Measurements from ENCODE around the gene DLGAP5. TPM values are rescaled to one million over a fixed set of nuclear protein-coding genes. Genes with fewer than 3 reads are reported as not detected.
A peak's percentile ranks its signal among the peaks of the same experiment; 100 is the strongest.

The DLGAP5 gene
- total and polyA plus RNA-seq, 2 of the 4 experiments (the other 2 are of a cell fraction) = 14.9 to 19.0 TPM

DNA sequence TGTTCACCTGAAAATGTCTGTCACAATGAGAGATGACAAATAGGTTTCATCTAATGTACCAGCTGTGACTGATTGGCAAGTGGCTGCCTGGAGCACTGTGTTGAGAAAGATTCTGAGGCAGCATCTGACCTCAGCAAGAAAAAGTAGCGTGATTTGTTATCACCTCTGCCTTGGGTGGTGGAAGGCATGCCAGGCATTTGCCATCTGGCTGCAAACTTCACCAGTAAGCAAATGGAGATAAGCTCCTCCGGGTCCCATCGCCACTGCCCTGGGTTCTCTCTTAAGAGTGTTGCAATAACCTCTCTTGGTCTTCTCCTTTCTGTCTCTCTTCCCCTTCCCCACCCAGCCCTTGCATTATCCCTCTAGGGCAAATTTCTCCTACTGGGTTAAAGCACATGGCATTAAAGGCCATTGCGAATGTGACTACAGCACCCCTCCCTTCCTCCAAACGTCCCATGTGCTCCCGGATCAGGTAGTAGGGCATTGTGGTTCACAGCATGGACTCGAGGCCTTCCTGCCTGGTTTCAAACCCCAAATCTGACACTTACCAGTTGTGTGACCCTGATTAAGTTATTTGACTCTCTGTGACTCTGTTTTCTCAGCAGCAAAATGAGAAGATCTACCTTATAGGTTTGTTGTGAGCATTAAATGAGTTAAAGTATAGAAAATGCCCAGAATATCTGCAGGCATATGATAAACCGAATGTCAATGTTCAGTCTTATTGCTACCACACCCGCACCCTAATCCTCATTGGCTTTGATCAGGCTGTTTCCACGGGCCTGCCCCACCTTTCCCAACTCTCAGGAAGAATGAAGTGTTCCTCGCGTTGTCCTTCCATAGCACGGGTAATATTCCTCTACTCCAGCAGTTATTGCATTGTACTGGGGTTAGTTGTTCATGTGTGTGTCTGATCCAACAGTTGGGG, 70.6 kb downstream of the DLGAP5 start:
- 0 out of 2 replicates have a peak overlapping the region, but pooled peaks have one; percentile 40 for H3K4ac ChIP-seq (ENCODE audit: low read depth, low read length)
- no peak overlapping the region for H3K23ac ChIP-seq (ENCODE audit: low read depth, low read length)
- TF ChIP-seq RAD21 (IDR thresholded peaks at IDR 0.05; ENCODE audit: low read length) (no peak), CEBPB (IDR thresholded peaks at IDR 0.05; ENCODE audit: low read depth, low read length) (peak; percentile 21; the same call in 1 of the 2 replicates)
- no peak overlapping the region for H4K5ac ChIP-seq (ENCODE audit: low read depth, low read length)
- H2AK5ac ChIP-seq (ENCODE audit: low read depth, low read length) = peak overlapping the region; percentile 43; the same call in 1 of the 2 replicates
- H2BK120ac ChIP-seq (ENCODE audit: low read depth, low read length) = 0 out of 2 replicates have a peak overlapping the region, but pooled peaks have one; percentile 14
- dilution Hi-C loops (cut with HindIII; ENCODE audit: low sequenced_read_pairs, unreplicated experiment) (no loop called here), in situ Hi-C loops (cut with MboI; ENCODE audit: low sequenced_read_pairs) (no loop called here), intact Hi-C loops (cut with micrococcal nuclease) (no loop called here)
- peaks cover 9% of the 10 kb centered on the region for H3K9me1 ChIP-seq (ENCODE audit: insufficient read depth, low read length)
- H3K56ac ChIP-seq (ENCODE audit: extremely low read depth, insufficient read depth, low read length) = no peak overlapping the region
- H3K27me3 ChIP-seq (ENCODE audit: control insufficient read depth, insufficient read depth, low read length) = no peaks in the 10 kb centered on the region
- no peak overlapping the region for H2BK5ac ChIP-seq (ENCODE audit: low read depth, low read length, poor library complexity, severe bottlenecking)
- H2BK15ac ChIP-seq (ENCODE audit: low read depth, low read length) = no peak overlapping the region
- BruUV-seq (replicated peaks) = no TSS peak
- H4K20me1 ChIP-seq (ENCODE audit: insufficient read depth, low read length) = no peaks in the 10 kb centered on the region
- H3K14ac ChIP-seq (replicated peaks; ENCODE audit: low read depth, low read length) = no peak overlapping the region
- H2AFZ ChIP-seq (replicated peaks; ENCODE audit: low read length, poor library complexity) = no peak overlapping the region
- H3K79me1 ChIP-seq (ENCODE audit: low read depth in 1 of 2, low read length in 2 of 2) = no peaks in the 10 kb centered on the region
- 80% methylated on average over 2 of the region's 13 CpGs; no CpG with 5 or more reads in 1 of the 2 experiments for WGBS, 2 experiments (ENCODE audit: extremely low coverage in 2 of 2, insufficient read length in 1 of 2)
- no peak overlapping the region for H3K18ac ChIP-seq (ENCODE audit: low read depth, low read length)
- H4K8ac ChIP-seq (ENCODE audit: low read depth in 2 of 2, low read length in 2 of 2) = no peak overlapping the region
- no peak overlapping the region for H3K9ac ChIP-seq (ENCODE audit: low read depth, low read length)
- no peak overlapping the region for H3K4me2 ChIP-seq (ENCODE audit: low read depth, low read length)
- ATAC-seq (ENCODE audit: low read depth) = no peak
- H3K4me1 ChIP-seq (ENCODE audit: control insufficient read depth, insufficient read depth, low read length) = peaks cover 16% of the 10 kb centered on the region
- ChIA-PET POLR2A (ENCODE audit: unreplicated experiment) (no interaction called here), CTCF (interaction anchor here (0.6 kb wide), 1 partner anchor 1764 kb away, joined by 3 read pairs; no protein-coding TSS in a partner anchor)
- no peak overlapping the region for H4K91ac ChIP-seq (ENCODE audit: insufficient read depth, low read depth, low read length)
- no peaks in the 10 kb centered on the region for H3K9me3 ChIP-seq (ENCODE audit: control insufficient read depth, insufficient read depth, low read length)
- no peak overlapping the region for H3K4me3 ChIP-seq (ENCODE audit: insufficient read depth, low read depth, low read length)
- H3K27ac ChIP-seq (ENCODE audit: insufficient read depth, low read length) = no peak overlapping the region
- no peak for DNase-seq
- no peak overlapping the region for H2AK9ac ChIP-seq (replicated peaks; ENCODE audit: low read depth, low read length, poor library complexity)
- no peak overlapping the region; the same call in 1 of the 2 replicates for H2BK20ac ChIP-seq (ENCODE audit: low read depth, low read length)
- H3K36me3 ChIP-seq (ENCODE audit: control insufficient read depth, insufficient read depth, low read length) = no peaks in the 10 kb centered on the region
